HepG2 (cell line): ENCODE measurements around the gene RRBP1. TPM values are rescaled to one million over a fixed set of nuclear protein-coding genes. Genes with fewer than 3 reads are reported as not detected.

Experiments used
- AGO1 ChIP-seq: fragments of 200-400 bp; formaldehyde crosslinking; IDR thresholded peaks from 2 replicates; pipeline ENCODE4 v1.6.1; 2017; ENCODE audit warnings: mild to moderate bottlenecking, low read depth, low read length, moderate library complexity; ENCODE audit not compliant: poor library complexity, severe bottlenecking
- GFI1 ChIP-seq: sonication (generic); formaldehyde crosslinking; IDR thresholded peaks from 2 replicates; pipeline ENCODE4 v1.5.0; 2020; ENCODE audit warnings: missing genetic modification reagents, mild to moderate bottlenecking, borderline replicate concordance
- KDM5A ChIP-seq: fragments of 200-600 bp; sonication (generic); IDR thresholded peaks from 2 replicates; pipeline ENCODE4 v1.7.0; 2018; ENCODE audit warnings: antibody characterized with exemption, mild to moderate bottlenecking, low read length, borderline replicate concordance
- MTA1 ChIP-seq: sonication (generic); formaldehyde crosslinking; IDR thresholded peaks from 2 replicates; pipeline ENCODE4 v1.4.0; 2020; ENCODE audit warnings: missing genetic modification reagents, mild to moderate bottlenecking, borderline replicate concordance
- PCBP2 ChIP-seq: fragments of 200-400 bp; formaldehyde crosslinking; optimal IDR thresholded peaks from 2 replicates; pipeline ENCODE3; 2018; ENCODE audit warnings: low read length, low read depth; ENCODE audit not compliant: poor library complexity, severe bottlenecking
- RCOR2 ChIP-seq: IDR thresholded peaks from 2 replicates; pipeline ENCODE4 v1.6.1; 2016; ENCODE audit warnings: missing biosample characterization, missing genetic modification reagents
- RFX3 ChIP-seq: IDR thresholded peaks from 2 replicates; pipeline ENCODE4 v1.6.1; 2016; ENCODE audit warnings: missing biosample characterization, missing genetic modification reagents
- ZFP36 ChIP-seq: fragments of 150-350 bp; IDR thresholded peaks from 2 replicates; pipeline ENCODE4 v1.6.1; 2018; ENCODE audit warnings: borderline replicate concordance, low read length, low read depth; ENCODE audit not compliant: partially characterized antibody
- ZNF17 ChIP-seq: sonication (generic); formaldehyde crosslinking; IDR thresholded peaks from 2 replicates; pipeline ENCODE4 v1.5.0; 2020; ENCODE audit warnings: mild to moderate bottlenecking, missing genetic modification reagents
- ZNF558 ChIP-seq: sonication (generic); formaldehyde crosslinking; IDR thresholded peaks from 2 replicates; pipeline ENCODE4 v1.9.0; 2022; ENCODE audit warnings: mild to moderate bottlenecking, missing genetic modification reagents, borderline replicate concordance
- ZNF567 ChIP-seq: sonication (generic); formaldehyde crosslinking; IDR thresholded peaks from 2 replicates; pipeline ENCODE4 v1.8.1; 2023; ENCODE audit warnings: mild to moderate bottlenecking, missing genetic modification reagents, borderline replicate concordance
- ZNF816 ChIP-seq: sonication (generic); formaldehyde crosslinking; IDR thresholded peaks from 2 replicates; pipeline ENCODE4 v1.8.0; 2022; ENCODE audit warnings: missing genetic modification reagents, mild to moderate bottlenecking, borderline replicate concordance
- ZSCAN25 ChIP-seq: sonication (generic); formaldehyde crosslinking; IDR thresholded peaks from 2 replicates; pipeline ENCODE4 v1.8.0; 2022; ENCODE audit warnings: mild to moderate bottlenecking, missing genetic modification reagents
- polyA plus RNA-seq, 8 experiments: library from polyadenylated mRNA; depleted of rRNA in 3 of 8; stranded (reverse) in 7 of 8; unstranded in 1 of 8; fragments of >200 nt; fragmentation: Illumina TruSeq in 4 of 8; extraction: Trizol in 4 of 8; gene quantifications; 2 replicates each; pipeline versions ENCODE4 v1.2.1 to v1.2.3, GENCODE V29; 2011 to 2016; ENCODE audit warnings: low read depth in 4 of 8, missing spikeins in 1 of 8, mixed read lengths in 1 of 8; ENCODE audit not compliant: insufficient read depth in 1 of 8
- total RNA-seq, 5 experiments: library from RNA; depleted of rRNA; stranded (reverse); fragments of >200 nt; fragmentation: Illumina TruSeq; extraction: Trizol; gene quantifications; 2 replicates each; pipeline ENCODE4 v1.2.3, GENCODE V29; 2016; ENCODE audit warnings: low read depth in 1 of 5
- TF ChIP-seq, protein P1 (sequence below), 2 experiments: sonication (generic) in 1 of 2; formaldehyde crosslinking in 1 of 2; IDR thresholded peaks; 2 replicates each; pipeline versions ENCODE4 v1.6.1 to v1.9.0; 2014 to 2022; ENCODE audit warnings: antibody characterized with exemption in 1 of 2, borderline replicate concordance in 1 of 2, inconsistent platforms in 1 of 2, low read depth in 1 of 2, missing genetic modification reagents in 1 of 2
- TF ChIP-seq, protein P2 (sequence below): sonication (generic); formaldehyde crosslinking; IDR thresholded peaks from 2 replicates; pipeline ENCODE4 v1.5.0; 2020; ENCODE audit warnings: missing genetic modification reagents
- TF ChIP-seq, protein P3 (sequence below): sonication (generic); formaldehyde crosslinking; IDR thresholded peaks from 2 replicates; pipeline ENCODE4 v1.4.0; 2020; ENCODE audit warnings: mild to moderate bottlenecking, missing genetic modification reagents, borderline replicate concordance

RRBP1 gene
- total and polyA plus RNA-seq, 2 of the 13 experiments (the other 11 are each of a cell fraction or from before 2014, with no cell fraction given), result 150 to 222 TPM

DNA sequence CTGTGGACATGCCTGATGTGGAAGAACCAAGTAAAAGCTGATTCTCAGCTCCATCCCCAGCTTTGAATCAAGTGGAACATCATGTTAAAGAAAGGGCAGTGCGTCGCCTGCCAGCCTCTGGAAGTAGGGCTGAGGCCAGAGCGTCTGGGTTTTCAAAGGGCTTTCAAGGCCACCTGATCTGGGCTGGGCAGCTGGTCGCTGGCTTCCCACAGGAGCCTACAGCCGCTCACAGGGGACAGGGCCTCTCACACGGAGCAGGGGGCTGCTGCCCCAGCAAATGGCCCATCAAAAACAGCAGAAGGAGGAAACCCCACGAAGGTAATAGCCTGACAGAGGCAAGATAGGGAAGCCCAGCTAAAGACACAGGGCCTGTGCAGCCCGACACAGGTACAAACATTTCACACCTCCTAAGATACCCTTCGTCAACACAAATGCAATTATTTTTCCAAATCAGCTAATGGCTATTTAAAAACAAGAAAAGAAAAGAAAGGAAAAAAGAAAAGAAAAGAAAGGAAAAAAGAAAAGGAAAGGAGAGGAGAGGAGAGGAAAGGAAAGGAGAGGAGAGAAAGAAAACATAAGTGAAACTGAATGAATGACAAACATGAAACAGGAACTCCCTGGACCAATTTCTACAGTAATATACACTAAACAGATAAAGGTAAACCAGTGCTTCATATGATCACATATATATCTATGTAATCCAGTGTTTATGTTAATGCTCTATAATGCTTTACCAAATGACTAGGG, 24.8 kb downstream of the RRBP1 start (continued):
- TF ChIP-seq, protein P1, sequence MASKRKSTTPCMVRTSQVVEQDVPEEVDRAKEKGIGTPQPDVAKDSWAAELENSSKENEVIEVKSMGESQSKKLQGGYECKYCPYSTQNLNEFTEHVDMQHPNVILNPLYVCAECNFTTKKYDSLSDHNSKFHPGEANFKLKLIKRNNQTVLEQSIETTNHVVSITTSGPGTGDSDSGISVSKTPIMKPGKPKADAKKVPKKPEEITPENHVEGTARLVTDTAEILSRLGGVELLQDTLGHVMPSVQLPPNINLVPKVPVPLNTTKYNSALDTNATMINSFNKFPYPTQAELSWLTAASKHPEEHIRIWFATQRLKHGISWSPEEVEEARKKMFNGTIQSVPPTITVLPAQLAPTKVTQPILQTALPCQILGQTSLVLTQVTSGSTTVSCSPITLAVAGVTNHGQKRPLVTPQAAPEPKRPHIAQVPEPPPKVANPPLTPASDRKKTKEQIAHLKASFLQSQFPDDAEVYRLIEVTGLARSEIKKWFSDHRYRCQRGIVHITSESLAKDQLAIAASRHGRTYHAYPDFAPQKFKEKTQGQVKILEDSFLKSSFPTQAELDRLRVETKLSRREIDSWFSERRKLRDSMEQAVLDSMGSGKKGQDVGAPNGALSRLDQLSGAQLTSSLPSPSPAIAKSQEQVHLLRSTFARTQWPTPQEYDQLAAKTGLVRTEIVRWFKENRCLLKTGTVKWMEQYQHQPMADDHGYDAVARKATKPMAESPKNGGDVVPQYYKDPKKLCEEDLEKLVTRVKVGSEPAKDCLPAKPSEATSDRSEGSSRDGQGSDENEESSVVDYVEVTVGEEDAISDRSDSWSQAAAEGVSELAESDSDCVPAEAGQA (IDR thresholded peaks at IDR 0.05; ENCODE audit: low read depth), result no peak
- TF ChIP-seq, protein P1 (CRISPR knock-in tag; IDR thresholded peaks at IDR 0.05; ENCODE audit: borderline replicate concordance), result no peak
- 0 out of 2 replicates have a peak, but pooled peaks have one; percentile 68 for TF ChIP-seq ZNF17 (CRISPR knock-in tag)
- no peak for TF ChIP-seq ZFP36
- no peak for TF ChIP-seq ZNF816
- TF ChIP-seq GFI1 (CRISPR knock-in tag), result no peak
- peak; percentile 45 for TF ChIP-seq AGO1
- TF ChIP-seq PCBP2, result no peak
- no peak for TF ChIP-seq ZNF558 (CRISPR knock-in tag)
- TF ChIP-seq ZSCAN25 (CRISPR knock-in tag), result peak; percentile 21; the same call in 1 of the 2 replicates
- TF ChIP-seq RFX3 (CRISPR knock-in tag), result no peak
- TF ChIP-seq, protein P2, sequence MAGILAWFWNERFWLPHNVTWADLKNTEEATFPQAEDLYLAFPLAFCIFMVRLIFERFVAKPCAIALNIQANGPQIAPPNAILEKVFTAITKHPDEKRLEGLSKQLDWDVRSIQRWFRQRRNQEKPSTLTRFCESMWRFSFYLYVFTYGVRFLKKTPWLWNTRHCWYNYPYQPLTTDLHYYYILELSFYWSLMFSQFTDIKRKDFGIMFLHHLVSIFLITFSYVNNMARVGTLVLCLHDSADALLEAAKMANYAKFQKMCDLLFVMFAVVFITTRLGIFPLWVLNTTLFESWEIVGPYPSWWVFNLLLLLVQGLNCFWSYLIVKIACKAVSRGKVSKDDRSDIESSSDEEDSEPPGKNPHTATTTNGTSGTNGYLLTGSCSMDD (CRISPR knock-in tag), result no peak
- TF ChIP-seq RCOR2 (CRISPR knock-in tag), result no peak
- TF ChIP-seq MTA1 (CRISPR knock-in tag), result no peak
- TF ChIP-seq, protein P3, sequence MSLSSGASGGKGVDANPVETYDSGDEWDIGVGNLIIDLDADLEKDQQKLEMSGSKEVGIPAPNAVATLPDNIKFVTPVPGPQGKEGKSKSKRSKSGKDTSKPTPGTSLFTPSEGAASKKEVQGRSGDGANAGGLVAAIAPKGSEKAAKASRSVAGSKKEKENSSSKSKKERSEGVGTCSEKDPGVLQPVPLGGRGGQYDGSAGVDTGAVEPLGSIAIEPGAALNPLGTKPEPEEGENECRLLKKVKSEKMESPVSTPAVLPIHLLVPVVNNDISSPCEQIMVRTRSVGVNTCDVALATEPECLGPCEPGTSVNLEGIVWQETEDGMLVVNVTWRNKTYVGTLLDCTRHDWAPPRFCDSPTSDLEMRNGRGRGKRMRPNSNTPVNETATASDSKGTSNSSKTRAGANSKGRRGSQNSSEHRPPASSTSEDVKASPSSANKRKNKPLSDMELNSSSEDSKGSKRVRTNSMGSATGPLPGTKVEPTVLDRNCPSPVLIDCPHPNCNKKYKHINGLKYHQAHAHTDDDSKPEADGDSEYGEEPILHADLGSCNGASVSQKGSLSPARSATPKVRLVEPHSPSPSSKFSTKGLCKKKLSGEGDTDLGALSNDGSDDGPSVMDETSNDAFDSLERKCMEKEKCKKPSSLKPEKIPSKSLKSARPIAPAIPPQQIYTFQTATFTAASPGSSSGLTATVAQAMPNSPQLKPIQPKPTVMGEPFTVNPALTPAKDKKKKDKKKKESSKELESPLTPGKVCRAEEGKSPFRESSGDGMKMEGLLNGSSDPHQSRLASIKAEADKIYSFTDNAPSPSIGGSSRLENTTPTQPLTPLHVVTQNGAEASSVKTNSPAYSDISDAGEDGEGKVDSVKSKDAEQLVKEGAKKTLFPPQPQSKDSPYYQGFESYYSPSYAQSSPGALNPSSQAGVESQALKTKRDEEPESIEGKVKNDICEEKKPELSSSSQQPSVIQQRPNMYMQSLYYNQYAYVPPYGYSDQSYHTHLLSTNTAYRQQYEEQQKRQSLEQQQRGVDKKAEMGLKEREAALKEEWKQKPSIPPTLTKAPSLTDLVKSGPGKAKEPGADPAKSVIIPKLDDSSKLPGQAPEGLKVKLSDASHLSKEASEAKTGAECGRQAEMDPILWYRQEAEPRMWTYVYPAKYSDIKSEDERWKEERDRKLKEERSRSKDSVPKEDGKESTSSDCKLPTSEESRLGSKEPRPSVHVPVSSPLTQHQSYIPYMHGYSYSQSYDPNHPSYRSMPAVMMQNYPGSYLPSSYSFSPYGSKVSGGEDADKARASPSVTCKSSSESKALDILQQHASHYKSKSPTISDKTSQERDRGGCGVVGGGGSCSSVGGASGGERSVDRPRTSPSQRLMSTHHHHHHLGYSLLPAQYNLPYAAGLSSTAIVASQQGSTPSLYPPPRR, result no peak
- TF ChIP-seq ZNF567 (CRISPR knock-in tag), result no peak
- TF ChIP-seq KDM5A, result no peak
